Uterus (tissue), 2 donors: ENCODE data around the gene FOCAD.

ENCODE experiments used
- CTCF ChIP-seq, 4 experiments: fragments of 200-600 bp in 2 of 4; fragments of 450-650 bp in 2 of 4; sonication (generic) in 2 of 4; IDR thresholded peaks; one replicate each; pipeline ENCODE4 v1.5.1; 2016 to 2019; ENCODE audit warnings: antibody characterized with exemption in 4 of 4, mild to moderate bottlenecking in 2 of 4, moderate library complexity in 1 of 4
- POLR2A ChIP-seq, 2 donors: fragments of 450-650 bp; IDR thresholded peaks; one replicate each; pipeline ENCODE4 v1.6.1; 2016; ENCODE audit warnings: antibody characterized with exemption in 2 of 2, mild to moderate bottlenecking in 1 of 2, moderate library complexity in 1 of 2

- TF ChIP-seq POLR2A (IDR thresholded peaks at IDR 0.05) (no peak), CTCF (IDR thresholded peaks at IDR 0.05) (no peak)
Measured at GRCh38 chr9:20650313-20650712, 33.7 kb upstream of the FOCAD start.
